HEK293T (cell line): ENCODE data around the gene C18orf63.

Experiments
- FOXM1 ChIP-seq: fragments of 450-650 bp; IDR thresholded peaks from 2 replicates; pipeline ENCODE4 v1.6.1; 2017; ENCODE audit warnings: mild to moderate bottlenecking, borderline replicate concordance
- PKNOX1 ChIP-seq: fragments of 450-650 bp; IDR thresholded peaks from 2 replicates; pipeline ENCODE4 v1.6.1; 2016
- SUZ12 ChIP-seq: fragments of 450-650 bp; IDR thresholded peaks from 2 replicates; pipeline ENCODE4 v1.6.1; 2016; ENCODE audit warnings: mild to moderate bottlenecking
- ZNF384 ChIP-seq: fragments of 450-650 bp; IDR thresholded peaks from 2 replicates; pipeline ENCODE4 v1.6.1; 2016

GRCh38 chr18:74395006-74395405 lies 79.4 kb downstream of the C18orf63 start:
- TF ChIP-seq PKNOX1 (no peak), ZNF384 (no peak), SUZ12 (no peak), FOXM1 (no peak)
